ENCODE measurements around the gene KCNK3.

DNA sequence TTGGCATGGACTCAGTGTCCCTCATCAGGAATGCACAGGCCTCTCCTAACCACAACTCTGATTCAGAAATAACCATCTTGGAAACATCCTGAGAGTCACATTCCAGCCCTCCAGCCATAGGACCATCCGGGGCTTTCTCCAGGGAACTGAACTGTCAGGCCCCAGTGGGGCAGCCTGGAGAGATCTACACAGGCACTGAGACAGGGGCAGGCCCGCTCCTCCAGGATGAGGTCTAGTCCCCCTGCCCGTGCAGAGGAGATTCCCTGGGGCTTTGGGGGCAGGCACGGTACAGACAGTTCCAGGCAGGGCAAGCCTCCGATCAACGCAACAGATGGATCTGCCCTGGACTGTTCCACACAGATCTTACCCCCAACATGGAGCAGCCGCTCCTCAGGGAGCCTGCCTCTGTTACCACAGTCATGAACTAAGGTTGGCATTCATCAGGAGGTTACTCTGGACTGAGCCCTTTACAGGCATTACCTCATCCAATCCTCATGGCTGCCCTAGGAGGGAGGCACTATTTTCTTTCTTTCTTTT, 12.0 kb downstream of the KCNK3 start:
- no peak for TF ChIP-seq ZNF24 (IDR thresholded peaks at IDR 0.05)
- TF ChIP-seq, protein P1, sequence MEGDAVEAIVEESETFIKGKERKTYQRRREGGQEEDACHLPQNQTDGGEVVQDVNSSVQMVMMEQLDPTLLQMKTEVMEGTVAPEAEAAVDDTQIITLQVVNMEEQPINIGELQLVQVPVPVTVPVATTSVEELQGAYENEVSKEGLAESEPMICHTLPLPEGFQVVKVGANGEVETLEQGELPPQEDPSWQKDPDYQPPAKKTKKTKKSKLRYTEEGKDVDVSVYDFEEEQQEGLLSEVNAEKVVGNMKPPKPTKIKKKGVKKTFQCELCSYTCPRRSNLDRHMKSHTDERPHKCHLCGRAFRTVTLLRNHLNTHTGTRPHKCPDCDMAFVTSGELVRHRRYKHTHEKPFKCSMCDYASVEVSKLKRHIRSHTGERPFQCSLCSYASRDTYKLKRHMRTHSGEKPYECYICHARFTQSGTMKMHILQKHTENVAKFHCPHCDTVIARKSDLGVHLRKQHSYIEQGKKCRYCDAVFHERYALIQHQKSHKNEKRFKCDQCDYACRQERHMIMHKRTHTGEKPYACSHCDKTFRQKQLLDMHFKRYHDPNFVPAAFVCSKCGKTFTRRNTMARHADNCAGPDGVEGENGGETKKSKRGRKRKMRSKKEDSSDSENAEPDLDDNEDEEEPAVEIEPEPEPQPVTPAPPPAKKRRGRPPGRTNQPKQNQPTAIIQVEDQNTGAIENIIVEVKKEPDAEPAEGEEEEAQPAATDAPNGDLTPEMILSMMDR (IDR thresholded peaks at IDR 0.05 in 2 of 3, conservative IDR thresholded peaks at IDR 0.05 in 1 of 3; ENCODE audit: control insufficient read depth in 2 of 3, extremely low read depth in 1 of 3, insufficient read depth in 1 of 3, low read depth in 3 of 3, low read length in 3 of 3): no peak
- TF ChIP-seq, protein P2, sequence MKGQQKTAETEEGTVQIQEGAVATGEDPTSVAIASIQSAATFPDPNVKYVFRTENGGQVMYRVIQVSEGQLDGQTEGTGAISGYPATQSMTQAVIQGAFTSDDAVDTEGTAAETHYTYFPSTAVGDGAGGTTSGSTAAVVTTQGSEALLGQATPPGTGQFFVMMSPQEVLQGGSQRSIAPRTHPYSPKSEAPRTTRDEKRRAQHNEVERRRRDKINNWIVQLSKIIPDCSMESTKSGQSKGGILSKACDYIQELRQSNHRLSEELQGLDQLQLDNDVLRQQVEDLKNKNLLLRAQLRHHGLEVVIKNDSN (IDR thresholded peaks at IDR 0.05; ENCODE audit: borderline replicate concordance, extremely low read length, insufficient read depth, low read depth, low read length): no peak
- TF ChIP-seq NBN (IDR thresholded peaks at IDR 0.05): no peak
- no peak for TF ChIP-seq CREM (IDR thresholded peaks at IDR 0.05; ENCODE audit: low read depth)
- TF ChIP-seq SMC3 (IDR thresholded peaks at IDR 0.05; ENCODE audit: borderline replicate concordance, low read length): no peak
